Osteoblast (primary cell): ENCODE results near the gene MNX1. TPM values are rescaled to one million over a fixed set of nuclear protein-coding genes. Genes with fewer than 3 reads are reported as not detected.
A peak's percentile ranks its signal among the peaks of the same experiment; 100 is the strongest.

Experiments used
- DNase-seq: peaks from one replicate; pipeline ENCODE4 v3.0.0; 2011; ENCODE audit warnings: low spot score, mixed read lengths; ENCODE audit not compliant: insufficient read length; ENCODE audit errors: missing footprints
- H2AFZ ChIP-seq: 2 replicates; pipeline ENCODE4 v1.6.0; 2011; ENCODE audit warnings: mild to moderate bottlenecking, low read length
- H3K27ac ChIP-seq: 2 replicates; pipeline ENCODE4 v1.5.1; 2011; ENCODE audit warnings: mild to moderate bottlenecking, low read depth, low read length, moderate library complexity
- H3K27me3 ChIP-seq: 2 replicates; pipeline ENCODE4 v1.6.0; 2012; ENCODE audit warnings: mild to moderate bottlenecking, control low read depth, inconsistent platforms, low read length, moderate library complexity; ENCODE audit not compliant: insufficient read depth
- H3K36me3 ChIP-seq: 2 replicates; pipeline ENCODE4 v1.5.1; 2011; ENCODE audit warnings: mild to moderate bottlenecking, low read length, control low read depth, moderate library complexity; ENCODE audit not compliant: insufficient read depth
- H3K4me1 ChIP-seq: 2 replicates; pipeline ENCODE4 v1.5.1; 2011; ENCODE audit warnings: mild to moderate bottlenecking, low read length, control low read depth, moderate library complexity; ENCODE audit not compliant: insufficient read depth
- H3K4me2 ChIP-seq: 2 replicates; pipeline ENCODE4 v1.6.0; 2011; ENCODE audit warnings: mild to moderate bottlenecking, low read length; ENCODE audit not compliant: insufficient read depth
- H3K4me3 ChIP-seq: fragments of 200-600 bp; sonication (generic); 3 replicates; pipeline ENCODE4 v1.5.1; 2012; ENCODE audit warnings: mild to moderate bottlenecking, low read length, inconsistent platforms; ENCODE audit not compliant: insufficient read depth
- H3K79me2 ChIP-seq: 2 replicates; pipeline ENCODE4 v1.6.0; 2012; ENCODE audit warnings: mild to moderate bottlenecking, low read length, control low read depth, inconsistent platforms; ENCODE audit not compliant: insufficient read depth
- H3K9me3 ChIP-seq: 2 replicates; pipeline ENCODE4 v1.5.1; 2011; ENCODE audit warnings: low read depth, low read length, control low read depth
- H4K20me1 ChIP-seq: 2 replicates; pipeline ENCODE4 v1.6.0; 2012; ENCODE audit warnings: mild to moderate bottlenecking, low read length, control low read depth; ENCODE audit not compliant: insufficient read depth
- total RNA-seq: library from RNA; depleted of rRNA; stranded (reverse); fragments of >200 nt; gene quantifications from 2 replicates; pipeline ENCODE4 v1.2.3, GENCODE V29; 2012
- TF ChIP-seq, protein P1 (sequence below): IDR thresholded peaks from 2 replicates; pipeline ENCODE4 v1.5.1; 2011; ENCODE audit warnings: mild to moderate bottlenecking, low read depth, low read length, moderate library complexity; ENCODE audit errors: extremely low read depth

Gene MNX1
- total RNA-seq, 1 donor, result not detected

DNA sequence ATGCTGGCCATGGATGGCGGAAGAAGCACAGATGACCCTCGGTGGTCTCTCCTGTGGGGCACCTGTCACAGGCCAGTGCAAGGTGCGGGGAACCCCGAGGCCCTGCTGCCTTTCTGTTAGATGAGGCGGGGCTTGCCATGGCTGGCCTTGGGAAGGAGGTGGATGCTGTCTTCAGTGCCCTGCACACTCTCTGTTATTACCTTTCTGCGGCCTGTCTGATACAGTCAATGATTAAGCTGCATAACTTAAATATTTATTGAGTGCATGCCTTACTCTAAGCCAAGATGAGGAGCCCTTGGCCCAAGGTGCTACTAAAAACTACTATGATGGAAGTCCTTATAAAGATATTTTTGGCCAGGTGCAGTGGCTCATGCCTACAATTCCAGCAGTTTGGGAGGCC lies 36.7 kb upstream of the MNX1 start:
- TF ChIP-seq, protein P1, sequence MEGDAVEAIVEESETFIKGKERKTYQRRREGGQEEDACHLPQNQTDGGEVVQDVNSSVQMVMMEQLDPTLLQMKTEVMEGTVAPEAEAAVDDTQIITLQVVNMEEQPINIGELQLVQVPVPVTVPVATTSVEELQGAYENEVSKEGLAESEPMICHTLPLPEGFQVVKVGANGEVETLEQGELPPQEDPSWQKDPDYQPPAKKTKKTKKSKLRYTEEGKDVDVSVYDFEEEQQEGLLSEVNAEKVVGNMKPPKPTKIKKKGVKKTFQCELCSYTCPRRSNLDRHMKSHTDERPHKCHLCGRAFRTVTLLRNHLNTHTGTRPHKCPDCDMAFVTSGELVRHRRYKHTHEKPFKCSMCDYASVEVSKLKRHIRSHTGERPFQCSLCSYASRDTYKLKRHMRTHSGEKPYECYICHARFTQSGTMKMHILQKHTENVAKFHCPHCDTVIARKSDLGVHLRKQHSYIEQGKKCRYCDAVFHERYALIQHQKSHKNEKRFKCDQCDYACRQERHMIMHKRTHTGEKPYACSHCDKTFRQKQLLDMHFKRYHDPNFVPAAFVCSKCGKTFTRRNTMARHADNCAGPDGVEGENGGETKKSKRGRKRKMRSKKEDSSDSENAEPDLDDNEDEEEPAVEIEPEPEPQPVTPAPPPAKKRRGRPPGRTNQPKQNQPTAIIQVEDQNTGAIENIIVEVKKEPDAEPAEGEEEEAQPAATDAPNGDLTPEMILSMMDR, result no peak
- H2AFZ ChIP-seq, result no peak overlapping the region
- no peaks in the 10 kb centered on the region for H3K9me3 ChIP-seq
- no peaks in the 10 kb centered on the region for H3K4me1 ChIP-seq
- peaks cover 9% of the 10 kb centered on the region for H3K27me3 ChIP-seq
- no peak for DNase-seq
- H3K27ac ChIP-seq, result no peak overlapping the region
- H3K36me3 ChIP-seq, result no peaks in the 10 kb centered on the region
- H3K4me3 ChIP-seq, result no peak overlapping the region
- H4K20me1 ChIP-seq, result no peaks in the 10 kb centered on the region
- H3K4me2 ChIP-seq, result no peak overlapping the region
- H3K79me2 ChIP-seq, result no peaks in the 10 kb centered on the region

DNA sequence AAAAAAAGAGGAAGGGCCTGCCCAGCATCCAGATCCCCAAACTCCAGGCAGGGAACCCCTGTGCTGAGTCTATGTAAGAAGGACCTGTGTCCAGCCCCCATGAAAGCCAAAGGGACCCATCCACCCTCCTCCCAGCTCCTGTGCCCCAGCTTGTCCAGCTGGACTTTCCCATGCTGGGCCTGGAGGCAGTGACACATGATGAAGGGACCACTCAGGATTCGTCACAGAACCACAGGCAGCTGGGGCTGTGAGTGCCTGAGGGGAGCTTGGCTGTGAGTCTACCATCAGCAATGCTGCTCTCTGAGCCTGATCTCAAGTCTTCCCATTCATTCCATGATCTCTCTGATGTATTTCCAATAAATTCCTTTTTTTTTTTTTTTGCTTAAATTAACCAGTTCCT lies 36.2 kb upstream of the MNX1 start:
- TF ChIP-seq, protein P1, result no peak
- H3K4me3 ChIP-seq, result no peak overlapping the region
- H3K27me3 ChIP-seq, result peaks cover 9% of the 10 kb centered on the region
- H3K4me1 ChIP-seq, result no peaks in the 10 kb centered on the region
- H3K4me2 ChIP-seq, result no peak overlapping the region
- H2AFZ ChIP-seq, result no peak overlapping the region
- peak; percentile 91 for DNase-seq
- no peaks in the 10 kb centered on the region for H3K79me2 ChIP-seq
- no peaks in the 10 kb centered on the region for H4K20me1 ChIP-seq
- no peaks in the 10 kb centered on the region for H3K9me3 ChIP-seq
- H3K36me3 ChIP-seq, result no peaks in the 10 kb centered on the region
- no peak overlapping the region for H3K27ac ChIP-seq

DNA sequence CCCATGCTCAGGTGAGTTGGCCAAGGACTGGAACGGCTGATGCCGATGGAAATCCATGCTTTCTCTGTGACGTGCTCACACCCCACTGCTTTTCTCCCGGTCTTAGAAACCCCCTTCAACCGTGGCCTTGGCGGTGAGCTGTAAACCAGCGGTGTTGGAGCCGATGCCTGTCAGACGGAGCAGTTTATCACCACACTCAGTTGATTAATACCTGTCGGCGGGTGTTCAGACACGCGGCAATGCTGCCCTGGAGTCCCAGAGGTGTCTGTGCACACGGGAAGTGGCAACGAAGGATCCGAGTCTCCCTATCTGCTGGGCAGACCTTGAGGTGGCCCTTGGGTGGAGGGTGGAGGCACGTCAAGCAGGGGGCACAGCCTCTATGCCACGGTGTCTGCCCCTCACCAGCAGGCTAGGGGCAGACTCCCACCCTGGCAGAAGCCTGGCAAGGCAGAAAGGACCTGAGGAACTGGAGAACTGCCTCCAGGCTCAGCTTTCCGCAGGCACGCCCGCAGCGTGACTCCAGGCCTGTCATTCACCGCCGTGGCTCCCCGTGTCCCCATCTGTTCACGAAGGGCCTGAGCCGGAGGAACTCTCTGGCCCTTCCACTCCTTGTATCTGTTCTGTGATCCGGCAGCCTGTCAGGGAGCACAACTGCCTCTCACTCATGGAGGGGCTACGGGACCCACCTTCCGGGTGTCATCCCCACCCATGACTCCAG lies 34.6 kb upstream of the MNX1 start:
- no peaks in the 10 kb centered on the region for H3K4me1 ChIP-seq
- no peaks in the 10 kb centered on the region for H3K9me3 ChIP-seq
- no peaks in the 10 kb centered on the region for H3K36me3 ChIP-seq
- TF ChIP-seq, protein P1, result no peak
- no peaks in the 10 kb centered on the region for H3K79me2 ChIP-seq
- DNase-seq, result no peak
- no peaks in the 10 kb centered on the region for H4K20me1 ChIP-seq
- peaks cover 9% of the 10 kb centered on the region for H3K27me3 ChIP-seq
- no peak overlapping the region for H3K27ac ChIP-seq
- H3K4me3 ChIP-seq, result no peak overlapping the region
- H3K4me2 ChIP-seq, result no peak overlapping the region
- H2AFZ ChIP-seq, result no peak overlapping the region

DNA sequence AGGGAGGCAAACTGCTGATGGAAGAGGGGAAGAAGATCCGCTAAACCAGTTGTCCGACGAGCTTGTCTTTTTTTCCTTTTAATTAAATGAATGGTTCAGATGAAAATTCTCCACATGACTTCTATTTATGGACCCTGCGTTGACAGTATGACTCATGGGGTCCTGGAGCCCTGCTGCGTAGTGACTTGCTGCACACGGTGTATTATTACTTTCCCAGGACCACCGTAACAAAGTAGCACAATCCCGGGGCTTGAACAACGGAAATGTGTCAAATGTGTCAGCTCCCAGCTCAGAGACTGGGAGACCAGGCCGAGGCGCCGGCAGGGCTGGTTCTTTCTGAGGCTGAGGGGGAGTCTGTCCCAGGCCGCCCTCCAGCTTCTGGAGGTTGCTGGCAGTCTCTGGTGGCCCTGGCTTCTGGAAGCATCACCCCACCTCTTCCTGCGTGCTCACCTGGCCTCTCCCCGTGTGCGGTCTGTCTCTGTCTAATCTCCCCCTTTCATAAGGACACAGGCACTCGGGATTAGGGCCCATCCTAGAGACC lies 33.8 kb upstream of the MNX1 start:
- Histone ChIP-seq H3K4me2 (peak overlapping the region; percentile 51), H3K27me3 (peaks cover 5% of the 10 kb centered on the region), H3K9me3 (no peaks in the 10 kb centered on the region), H3K36me3 (no peaks in the 10 kb centered on the region), H3K4me3 (peak overlapping the region; percentile 22), H3K79me2 (no peaks in the 10 kb centered on the region), H4K20me1 (no peaks in the 10 kb centered on the region), H3K4me1 (no peaks in the 10 kb centered on the region), H3K27ac (no peak overlapping the region), H2AFZ (peak overlapping the region; percentile 51)
- TF ChIP-seq, protein P1, result no peak
- DNase-seq, result peak; percentile 63
